KOPT-K1 (cell line): ENCODE measurements around the gene MRPS18A.
A peak's percentile ranks its signal among the peaks of the same experiment; 100 is the strongest.

ENCODE experiments used
- H3K27ac ChIP-seq: fragments of 200-600 bp; sonication (generic); 2 replicates; pipeline ENCODE4 v1.5.1; 2016; ENCODE audit warnings: antibody characterized with exemption, mild to moderate bottlenecking, low read depth, low read length; ENCODE audit not compliant: poor library complexity, severe bottlenecking
- H3K36me3 ChIP-seq: fragments of 200-600 bp; sonication (generic); 2 replicates; pipeline ENCODE4 v1.5.1; 2017; ENCODE audit warnings: antibody characterized with exemption, mild to moderate bottlenecking, low read length, moderate library complexity; ENCODE audit not compliant: insufficient read depth
- H3K9me3 ChIP-seq: fragments of 200-600 bp; sonication (generic); 2 replicates; pipeline ENCODE4 v1.5.1; 2017; ENCODE audit warnings: antibody characterized with exemption, low read length, mild to moderate bottlenecking; ENCODE audit not compliant: insufficient read depth, poor library complexity, severe bottlenecking

MRPS18A gene

GRCh38 chr6:43687437-43688347 lies at the start of gene MRPS18A:
Gene MRPS18A (minus strand): TSS chr6:43687791. CDS start chr6:43687779, 12 bp downstream.
- Histone ChIP-seq H3K27ac (peak within 1 kb of the TSS; percentile 65), H3K36me3 (peaks cover 17% of the 10 kb centered on the region), H3K9me3 (no peaks in the 10 kb centered on the region)

- H3K36me3 ChIP-seq, result no peaks in the 10 kb centered on the region
- H3K9me3 ChIP-seq, result no peaks in the 10 kb centered on the region
- H3K27ac ChIP-seq, result no peak overlapping the region
These were observed 49.3 kb upstream of the MRPS18A start for GRCh38 chr6:43736844-43737243.

GRCh38 chr6:43736211-43736786 lies 48.7 kb upstream of the MRPS18A start:
- no peaks in the 10 kb centered on the region for H3K36me3 ChIP-seq
- peaks cover 2% of the 10 kb centered on the region for H3K9me3 ChIP-seq
- H3K27ac ChIP-seq, result no peak overlapping the region

- H3K36me3 ChIP-seq, result no peaks in the 10 kb centered on the region
- H3K27ac ChIP-seq, result no peak overlapping the region
- peaks cover 8% of the 10 kb centered on the region for H3K9me3 ChIP-seq
These were observed 48.1 kb upstream of the MRPS18A start for GRCh38 chr6:43735642-43736199.

- H3K27ac ChIP-seq, result peak overlapping the region; percentile 25
- H3K36me3 ChIP-seq, result no peaks in the 10 kb centered on the region
- H3K9me3 ChIP-seq, result peaks cover 12% of the 10 kb centered on the region
These were observed 46.7 kb upstream of the MRPS18A start for GRCh38 chr6:43734294-43734665.

GRCh38 chr6:43733471-43734293 lies 46.1 kb upstream of the MRPS18A start:
- H3K36me3 ChIP-seq, result no peaks in the 10 kb centered on the region
- H3K9me3 ChIP-seq, result peaks cover 12% of the 10 kb centered on the region
- H3K27ac ChIP-seq, result peak overlapping the region; percentile 25

- Histone ChIP-seq H3K36me3 (no peaks in the 10 kb centered on the region), H3K27ac (no peak overlapping the region), H3K9me3 (peaks cover 12% of the 10 kb centered on the region)
These were observed 43.0 kb upstream of the MRPS18A start for GRCh38 chr6:43730634-43731033.

- H3K36me3 ChIP-seq, result no peaks in the 10 kb centered on the region
- no peak overlapping the region for H3K27ac ChIP-seq
- peaks cover 12% of the 10 kb centered on the region for H3K9me3 ChIP-seq
These were observed 41.9 kb upstream of the MRPS18A start for GRCh38 chr6:43729537-43729936.

GRCh38 chr6:43728586-43728985 lies 41.0 kb upstream of the MRPS18A start:
- Histone ChIP-seq H3K36me3 (no peaks in the 10 kb centered on the region), H3K27ac (no peak overlapping the region), H3K9me3 (peaks cover 12% of the 10 kb centered on the region)

- H3K36me3 ChIP-seq, result no peaks in the 10 kb centered on the region
- no peak overlapping the region for H3K27ac ChIP-seq
- H3K9me3 ChIP-seq, result peaks cover 12% of the 10 kb centered on the region
These were observed 40.0 kb upstream of the MRPS18A start for GRCh38 chr6:43727634-43728033.

GRCh38 chr6:43725643-43726580 lies 38.3 kb upstream of the MRPS18A start:
- Histone ChIP-seq H3K9me3 (peaks cover 6% of the 10 kb centered on the region), H3K27ac (no peak overlapping the region), H3K36me3 (no peaks in the 10 kb centered on the region)

GRCh38 chr6:43724914-43725642 lies 37.5 kb upstream of the MRPS18A start:
- Histone ChIP-seq H3K27ac (peak overlapping the region; percentile 26), H3K36me3 (no peaks in the 10 kb centered on the region), H3K9me3 (no peaks in the 10 kb centered on the region)

- H3K27ac ChIP-seq, result peak overlapping the region; percentile 26
- no peaks in the 10 kb centered on the region for H3K36me3 ChIP-seq
- no peaks in the 10 kb centered on the region for H3K9me3 ChIP-seq
These were observed 36.8 kb upstream of the MRPS18A start for GRCh38 chr6:43724354-43724753.
